Right lobe of liver (tissue), 6 donors: ENCODE results near the gene HSPA6. TPM values are rescaled to one million over a fixed set of nuclear protein-coding genes. Genes with fewer than 3 reads are reported as not detected.
"Not testable (repeated sequence)": the region's sequence is repeated elsewhere in the genome, so short reads cannot be mapped to it uniquely, and the experiment has no call there.

Experiments
- ATAC-seq, 4 donors: fragments of 200-7000 bp; cut with Tn5 transposase; one replicate each; pipeline ENCODE4 v1.9.1; 2020; ENCODE audit warnings: mild to moderate bottlenecking in 4 of 4, moderate library complexity in 4 of 4
- DNase-seq, 3 donors: peaks; one replicate each; pipeline ENCODE4 v3.0.0-alpha.2; 2020
- H3K27ac ChIP-seq, 3 donors: fragments of 200-600 bp; one replicate each; pipeline ENCODE4 v1.8.0; 2022
- H3K27me3 ChIP-seq, 2 donors: fragments of 200-600 bp; one replicate each; pipeline ENCODE4 v1.8.0; 2022
- H3K36me3 ChIP-seq, 4 donors: fragments of 200-600 bp; sonication (generic) in 1 of 4; one replicate each; pipeline versions ENCODE4 v1.5.1 to v1.8.0; 2017 to 2022; ENCODE audit warnings: control low read depth in 1 of 4
- H3K4me1 ChIP-seq, 4 donors: fragments of 200-600 bp; sonication (generic) in 1 of 4; one replicate each; pipeline versions ENCODE4 v1.5.1 to v1.8.0; 2017 to 2022; ENCODE audit warnings: control low read depth in 1 of 4
- H3K4me3 ChIP-seq, 3 donors: fragments of 200-600 bp; one replicate each; pipeline ENCODE4 v1.8.0; 2022
- H3K9me3 ChIP-seq, 4 donors: fragments of 200-600 bp; sonication (generic) in 1 of 4; one replicate each; pipeline versions ENCODE4 v1.5.1 to v1.8.0; 2017 to 2022; ENCODE audit warnings: control low read depth in 1 of 4
- WGBS: methylation state at CpG from one replicate; pipeline ENCODE4 v1.1.6; 2018; ENCODE audit warnings: low coverage, low lambda C conversion rate; ENCODE audit not compliant: insufficient coverage; ENCODE audit errors: missing lambda C conversion rate; 5-methylcytosine and 5-hydroxymethylcytosine counted together
- intact Hi-C, 2 donors: fragments of 100-400 bp; cut with DNase I; formaldehyde crosslinking; loops; one replicate each; pipeline versions ENCODE4 v1.11.2 to v1.14.1; 2022
- total RNA-seq, 6 experiments: library from RNA; depleted of rRNA in 2 of 6; stranded (reverse); fragments of >200 nt in 2 of 6; fragmentation: NEBNext Ultra II Directional in 3 of 6; extraction: Animal tissue kit (Norgen Biotek cat#: 25700) in 3 of 6; gene quantifications; one replicate each; pipeline versions ENCODE4 v1.1.0 to v1.2.4, GENCODE V29; 2016 to 2023
- TF ChIP-seq, protein P1 (sequence below), 4 donors: fragments of 200-600 bp in 3 of 4; fragments of 450-650 bp in 1 of 4; IDR thresholded peaks; one replicate each; pipeline versions ENCODE4 v1.5.1 to v1.8.0; 2016 to 2022; ENCODE audit warnings: antibody characterized with exemption in 4 of 4, mild to moderate bottlenecking in 2 of 4
- donor health status: DM: no; HTN: yes; CAD: no.
- donor health status: DM: no; HTN: no; CAD: no.
- donor health status: DM: no; HTN: no; CAD: no.
- donor health status: DM: no; HTN: yes; CAD: no.
- donor health status: DM: no; HTN: yes; CAD: no.

HSPA6 gene
- total RNA-seq, 6 experiments from 2014 or later: 0.59 to 3.1 (median 1.6) TPM

- H3K27ac ChIP-seq, H3K4me1 ChIP-seq, H3K36me3 ChIP-seq, DNase-seq, ATAC-seq, H3K9me3 ChIP-seq, H3K27me3 ChIP-seq, intact Hi-C loops, H3K4me3 ChIP-seq: not testable (repeated sequence)
- WGBS: 71% methylated on average over 3 of the region's 6 CpGs
Observed at GRCh38 chr1:161557506-161558450, 33.4 kb downstream of the HSPA6 start.

DNA sequence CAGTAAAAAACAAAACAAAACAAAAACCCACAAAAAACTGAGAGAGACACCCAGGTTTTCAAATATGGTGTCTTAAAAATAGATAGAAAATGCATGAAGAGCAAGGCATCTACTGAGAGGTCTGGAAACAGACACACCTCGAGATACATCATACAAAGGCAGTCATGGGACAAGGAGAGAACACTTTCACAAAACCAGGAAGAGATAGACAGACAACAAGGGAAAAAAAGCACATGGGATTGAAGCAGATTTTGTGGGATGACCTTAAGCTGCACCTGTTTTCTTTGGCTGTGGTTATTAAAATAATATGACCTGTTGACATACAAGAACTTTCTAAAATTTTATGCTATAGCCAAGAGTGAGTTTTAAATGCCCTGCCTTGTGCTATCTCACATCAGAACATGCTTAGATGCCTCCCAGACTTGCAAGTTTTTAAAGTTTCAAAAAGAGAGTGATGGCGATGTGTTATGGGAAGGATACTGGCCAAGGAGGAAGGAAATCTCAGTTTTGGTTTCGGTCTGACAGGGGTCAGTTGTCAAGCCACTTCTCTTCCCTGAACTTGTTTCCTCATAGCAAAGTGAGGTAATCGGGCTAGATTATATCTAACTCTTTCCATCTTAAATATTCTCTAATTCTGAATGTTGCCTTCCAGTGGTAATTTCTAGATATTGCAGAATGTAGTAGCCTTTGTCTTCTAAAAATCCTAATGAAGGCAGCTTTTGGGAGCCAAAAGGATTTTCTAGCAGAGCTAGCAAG, 36.8 kb downstream of the HSPA6 start:
- H3K27me3 ChIP-seq, H3K4me3 ChIP-seq, intact Hi-C loops, H3K36me3 ChIP-seq, H3K27ac ChIP-seq, DNase-seq, H3K4me1 ChIP-seq, H3K9me3 ChIP-seq: not testable (repeated sequence)
- TF ChIP-seq, protein P1, sequence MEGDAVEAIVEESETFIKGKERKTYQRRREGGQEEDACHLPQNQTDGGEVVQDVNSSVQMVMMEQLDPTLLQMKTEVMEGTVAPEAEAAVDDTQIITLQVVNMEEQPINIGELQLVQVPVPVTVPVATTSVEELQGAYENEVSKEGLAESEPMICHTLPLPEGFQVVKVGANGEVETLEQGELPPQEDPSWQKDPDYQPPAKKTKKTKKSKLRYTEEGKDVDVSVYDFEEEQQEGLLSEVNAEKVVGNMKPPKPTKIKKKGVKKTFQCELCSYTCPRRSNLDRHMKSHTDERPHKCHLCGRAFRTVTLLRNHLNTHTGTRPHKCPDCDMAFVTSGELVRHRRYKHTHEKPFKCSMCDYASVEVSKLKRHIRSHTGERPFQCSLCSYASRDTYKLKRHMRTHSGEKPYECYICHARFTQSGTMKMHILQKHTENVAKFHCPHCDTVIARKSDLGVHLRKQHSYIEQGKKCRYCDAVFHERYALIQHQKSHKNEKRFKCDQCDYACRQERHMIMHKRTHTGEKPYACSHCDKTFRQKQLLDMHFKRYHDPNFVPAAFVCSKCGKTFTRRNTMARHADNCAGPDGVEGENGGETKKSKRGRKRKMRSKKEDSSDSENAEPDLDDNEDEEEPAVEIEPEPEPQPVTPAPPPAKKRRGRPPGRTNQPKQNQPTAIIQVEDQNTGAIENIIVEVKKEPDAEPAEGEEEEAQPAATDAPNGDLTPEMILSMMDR (IDR thresholded peaks at IDR 0.05): peak in 1 of 4 donors; percentile 15
- 29% methylated on average over 3 of the region's 4 CpGs for WGBS
- peak; percentile 64 to 75 (median 72) for ATAC-seq

DNA sequence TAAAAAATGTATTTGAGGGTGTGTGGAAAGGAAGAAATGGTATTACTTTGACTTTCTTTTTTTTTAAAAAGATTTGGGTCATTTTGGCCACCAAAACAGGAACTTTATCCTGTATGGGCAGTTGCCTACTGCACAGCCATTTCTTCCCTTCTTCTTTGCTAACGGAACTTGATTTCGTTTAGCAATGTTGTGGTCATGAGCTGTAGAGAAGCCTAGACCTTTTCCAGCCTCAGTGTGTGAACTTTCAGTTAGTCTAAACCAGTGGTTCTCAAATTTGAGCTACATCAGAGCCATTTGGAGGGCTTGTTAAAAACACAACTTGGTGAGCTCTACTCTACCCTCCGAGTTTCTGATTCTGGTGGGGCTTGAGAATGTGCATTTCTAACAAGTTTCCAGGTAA, 38.1 kb downstream of the HSPA6 start:
- ATAC-seq: peak; percentile 29 to 49 (median 44)
- H3K27me3 ChIP-seq, H3K4me1 ChIP-seq, H3K9me3 ChIP-seq, H3K36me3 ChIP-seq, intact Hi-C loops, H3K27ac ChIP-seq, DNase-seq, H3K4me3 ChIP-seq: not testable (repeated sequence)
- 30% methylated on average over 2 of the region's 3 CpGs for WGBS

DNA sequence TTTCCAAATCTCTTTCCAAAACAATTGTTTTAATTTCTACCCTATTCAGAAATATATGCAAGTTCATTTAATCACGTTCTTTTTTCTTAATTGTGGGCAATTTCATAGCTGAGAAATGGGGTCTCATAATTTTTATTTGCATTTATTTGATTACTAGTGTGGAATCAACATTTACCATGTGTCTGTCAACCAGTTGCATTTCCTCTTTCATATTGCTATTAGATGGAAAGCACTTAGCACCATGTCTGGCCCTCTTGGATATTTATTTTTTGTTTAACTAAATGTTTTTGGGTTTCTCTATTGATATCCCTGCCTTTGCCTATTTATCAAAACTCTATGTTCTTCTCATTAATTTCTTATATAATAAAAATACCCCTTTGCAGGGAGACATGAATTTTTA, 39.2 kb downstream of the HSPA6 start:
- H3K4me3 ChIP-seq, H3K36me3 ChIP-seq, H3K27ac ChIP-seq, H3K9me3 ChIP-seq, ATAC-seq, DNase-seq, intact Hi-C loops, H3K27me3 ChIP-seq, H3K4me1 ChIP-seq: not testable (repeated sequence)
- 40% methylated on average over 1 of the region's 1 CpG for WGBS

- ATAC-seq: not testable (repeated sequence)
Observed at GRCh38 chr1:161566602-161566960, 42.2 kb downstream of the HSPA6 start.

GRCh38 chr1:161571703-161572102, 47.4 kb downstream of the HSPA6 start:
- H3K9me3 ChIP-seq, H3K4me1 ChIP-seq, DNase-seq, H3K27ac ChIP-seq, H3K36me3 ChIP-seq, H3K27me3 ChIP-seq, H3K4me3 ChIP-seq, intact Hi-C loops: not testable (repeated sequence)
- peak in 3 of 4 donors; percentile 33 to 61 (median 56) for ATAC-seq
- no CpG with 5 or more reads among the region's 8 CpGs for WGBS

More at GRCh38 chr1:161566602-161566960, 42.2 kb downstream of the HSPA6 start:
- H3K4me3 ChIP-seq, H3K4me1 ChIP-seq, DNase-seq, intact Hi-C loops, H3K27me3 ChIP-seq, H3K36me3 ChIP-seq, H3K9me3 ChIP-seq, H3K27ac ChIP-seq: not testable (repeated sequence)
- WGBS: no CpG with 5 or more reads among the region's 3 CpGs

Other genes with a start within 250 kb of the HSPA6 start
- 10 to 100 TPM in 1 of 6 experiments, 1 to 10 TPM in 5; 2.1 to 14.3 (median 6.5) TPM for gene MPZ, start 214.6 kb upstream of the HSPA6 start, total RNA-seq
- gene SDHC, start 210.2 kb upstream of the HSPA6 start, total RNA-seq: 100 to 1,000 TPM; 167 to 282 (median 235) TPM
- not detected for gene CFAP126, start 156.7 kb upstream of the HSPA6 start, total RNA-seq
- 10 to 100 TPM in 3 of 6 experiments, 1 to 10 TPM in 3; 4.7 to 22.1 (median 13.6) TPM for gene FCGR2A, start 19.1 kb upstream of the HSPA6 start, total RNA-seq
- 100 to 1,000 TPM in 1 of 6 experiments, 10 to 100 TPM in 5; 17.6 to 127 (median 31.2) TPM for gene FCGR3A, start 25.3 kb downstream of the HSPA6 start, total RNA-seq
- gene FCGR3B, start 106.6 kb downstream of the HSPA6 start, total RNA-seq: 10 to 100 TPM in 1 of 6 experiments, 1 to 10 TPM in 5; 1.7 to 14.3 (median 3.6) TPM
- gene FCGR2B, start 138.6 kb downstream of the HSPA6 start, total RNA-seq: 10 to 100 TPM; 15.5 to 30.9 (median 25.0) TPM
- under 1 TPM in 1 of 6 experiments, not detected in 5; 0.20 TPM for gene FCRLA, start 182.7 kb downstream of the HSPA6 start, total RNA-seq
- under 1 TPM; 0.14 to 0.99 (median 0.37) TPM for gene FCRLB, start 197.0 kb downstream of the HSPA6 start, total RNA-seq
- gene DUSP12, start 225.2 kb downstream of the HSPA6 start, total RNA-seq: 1 to 10 TPM; 4.0 to 7.1 (median 4.7) TPM
- 10 to 100 TPM; 16.5 to 24.4 (median 20.4) TPM for gene ATF6, start 241.8 kb downstream of the HSPA6 start, total RNA-seq